Osteocyte (in vitro differentiated cells): ENCODE measurements around the gene CACNA1C. TPM values are rescaled to one million over a fixed set of nuclear protein-coding genes. Genes with fewer than 3 reads are reported as not detected.

Source experiments
- DNase-seq: peaks from one replicate; pipeline ENCODE4 v3.0.0; 2021; ENCODE audit warnings: mixed read lengths; ENCODE audit not compliant: unreplicated experiment; ENCODE audit errors: extremely low spot score
- H3K27ac Mint-ChIP-seq: one replicate; pipeline ENCODE4 v1.8.0; 2021; ENCODE audit warnings: mild to moderate bottlenecking, mixed read lengths; ENCODE audit not compliant: unreplicated experiment
- H3K27me3 Mint-ChIP-seq: one replicate; pipeline ENCODE4 v1.8.0; 2021; ENCODE audit warnings: mixed read lengths; ENCODE audit not compliant: unreplicated experiment
- H3K36me3 Mint-ChIP-seq: one replicate; pipeline ENCODE4 v1.8.0; 2021; ENCODE audit warnings: mixed read lengths; ENCODE audit not compliant: unreplicated experiment
- H3K4me1 Mint-ChIP-seq: one replicate; pipeline ENCODE4 v1.8.0; 2021; ENCODE audit warnings: mixed read lengths; ENCODE audit not compliant: unreplicated experiment
- H3K4me3 Mint-ChIP-seq: one replicate; pipeline ENCODE4 v1.8.0; 2021; ENCODE audit warnings: mild to moderate bottlenecking, moderate library complexity, mixed read lengths; ENCODE audit not compliant: unreplicated experiment
- H3K9me3 Mint-ChIP-seq: one replicate; pipeline ENCODE4 v1.8.0; 2021; ENCODE audit warnings: mixed read lengths; ENCODE audit not compliant: unreplicated experiment
- CTCF ChIP-seq: fragments of 200-600 bp; sonication (generic); IDR thresholded peaks from 2 replicates; pipeline ENCODE4 v1.5.0; 2021; ENCODE audit warnings: antibody characterized with exemption, mild to moderate bottlenecking, moderate library complexity
- total RNA-seq: library from RNA; stranded (reverse); gene quantifications from 2 replicates; pipeline ENCODE4 v1.2.1, GENCODE V29; 2021

Gene CACNA1C
- total RNA-seq, 1 donor from 2014 or later: 67.4 TPM

- Mint-ChIP-seq H3K36me3 (no peaks in the 10 kb centered on the region), H3K4me1 (peaks cover under 1% of the 10 kb centered on the region), H3K27ac (no peak overlapping the region), H3K4me3 (no peak overlapping the region), H3K9me3 (no peaks in the 10 kb centered on the region), H3K27me3 (peaks cover 19% of the 10 kb centered on the region)
- no peak for TF ChIP-seq CTCF
- DNase-seq: no peak
Measured at GRCh38 chr12:2009623-2010022, 43.2 kb upstream of the CACNA1C start.

DNA sequence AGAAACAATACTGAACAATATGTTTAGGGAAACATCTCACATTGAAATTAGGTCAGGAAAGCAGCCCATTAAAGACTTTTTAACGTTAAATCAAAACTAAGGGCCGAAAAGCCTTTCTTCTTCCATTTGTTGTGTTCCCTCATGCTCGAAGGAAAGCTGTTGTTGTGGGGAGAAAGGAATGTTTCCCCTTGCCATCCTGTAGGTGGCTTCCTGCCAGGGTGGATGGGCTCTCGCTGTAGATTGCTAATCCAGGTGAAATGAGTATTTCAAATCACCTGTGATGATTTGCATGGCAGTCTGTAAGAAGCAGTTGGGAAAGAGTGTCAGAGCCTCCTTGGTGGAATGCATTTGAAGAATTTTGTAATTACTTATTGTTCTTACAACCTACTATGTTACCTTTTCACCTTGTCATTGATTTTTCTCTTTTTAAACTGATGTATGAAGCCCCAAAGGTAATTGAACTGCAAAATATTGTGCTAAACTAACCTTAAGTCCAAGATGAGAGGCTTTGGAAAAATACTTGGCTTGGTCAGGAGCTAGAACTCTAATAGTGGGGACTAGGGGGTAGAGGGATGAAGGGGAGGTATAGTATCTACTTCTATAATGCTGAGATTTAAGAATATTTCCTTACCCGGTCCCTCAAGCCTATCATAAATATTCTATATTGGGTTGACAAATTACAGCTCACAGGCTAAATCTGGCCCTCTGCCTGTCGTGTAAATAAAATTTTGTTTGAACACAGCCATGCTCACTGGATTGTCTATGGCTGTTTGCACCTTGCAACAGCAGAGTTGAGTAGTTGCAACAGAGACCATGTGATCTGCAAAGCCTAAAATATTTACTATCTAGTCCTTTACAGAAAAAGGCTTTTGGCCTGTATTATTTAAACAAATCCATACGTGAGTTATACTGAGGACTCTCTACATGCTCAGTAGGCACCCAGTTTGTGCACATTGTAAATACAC is 40.9 kb upstream of the CACNA1C start:
- H3K27me3 Mint-ChIP-seq: peaks cover 29% of the 10 kb centered on the region
- no peak overlapping the region for H3K4me3 Mint-ChIP-seq
- no peak for TF ChIP-seq CTCF
- no peaks in the 10 kb centered on the region for H3K9me3 Mint-ChIP-seq
- H3K4me1 Mint-ChIP-seq: no peaks in the 10 kb centered on the region
- H3K36me3 Mint-ChIP-seq: no peaks in the 10 kb centered on the region
- H3K27ac Mint-ChIP-seq: no peak overlapping the region
- DNase-seq: no peak

DNA sequence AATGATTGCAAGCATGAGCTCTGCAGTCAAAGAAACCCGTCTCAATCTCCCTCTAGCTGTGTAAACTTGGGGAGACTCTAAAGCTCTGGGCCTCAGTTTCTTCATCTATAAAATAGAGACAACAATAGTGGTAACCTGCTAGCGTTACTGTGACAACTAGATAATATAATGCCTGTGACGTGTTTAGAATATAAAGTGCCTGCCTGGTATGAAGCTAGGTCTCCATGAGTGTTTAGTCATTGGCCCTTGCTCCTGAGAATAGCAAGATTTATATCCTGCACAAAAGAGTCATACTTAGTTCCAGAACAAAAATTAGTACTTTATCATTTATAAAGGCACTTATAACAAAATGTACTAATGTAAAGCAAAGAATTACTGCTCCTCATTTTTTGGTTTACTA is 39.7 kb upstream of the CACNA1C start:
- Mint-ChIP-seq H3K36me3 (no peaks in the 10 kb centered on the region), H3K9me3 (no peaks in the 10 kb centered on the region), H3K4me3 (no peak overlapping the region), H3K4me1 (no peaks in the 10 kb centered on the region), H3K27ac (no peak overlapping the region), H3K27me3 (peaks cover 40% of the 10 kb centered on the region)
- no peak for TF ChIP-seq CTCF
- no peak for DNase-seq

- Mint-ChIP-seq H3K4me3 (no peak overlapping the region), H3K36me3 (no peaks in the 10 kb centered on the region), H3K4me1 (no peaks in the 10 kb centered on the region), H3K9me3 (no peaks in the 10 kb centered on the region), H3K27me3 (peaks cover 43% of the 10 kb centered on the region), H3K27ac (no peak overlapping the region)
- no peak for TF ChIP-seq CTCF
- DNase-seq: no peak
Measured at GRCh38 chr12:2013527-2014223, 39.1 kb upstream of the CACNA1C start.

DNA sequence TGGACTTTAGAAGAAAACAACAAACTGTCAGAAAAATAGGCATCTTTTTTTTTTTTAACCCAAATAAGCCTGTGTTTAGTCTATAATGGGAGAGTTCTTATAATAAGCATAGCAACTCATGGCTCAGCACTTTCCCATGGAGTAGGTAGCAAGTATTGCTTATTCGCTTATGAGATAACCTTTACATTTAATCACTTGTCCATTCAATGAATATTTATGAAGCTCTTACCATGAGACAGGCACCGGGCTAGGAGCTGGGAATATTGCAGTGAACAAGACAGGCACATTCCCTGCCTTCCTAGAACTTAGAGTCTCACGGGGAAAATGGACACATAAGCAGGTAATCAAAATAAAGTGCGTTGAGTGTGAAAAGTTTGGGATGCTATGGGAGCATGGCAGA is 38.6 kb upstream of the CACNA1C start:
- no peak overlapping the region for H3K4me3 Mint-ChIP-seq
- no peak for TF ChIP-seq CTCF
- H3K27me3 Mint-ChIP-seq: peaks cover 47% of the 10 kb centered on the region
- H3K9me3 Mint-ChIP-seq: no peaks in the 10 kb centered on the region
- H3K4me1 Mint-ChIP-seq: no peaks in the 10 kb centered on the region
- no peak for DNase-seq
- H3K36me3 Mint-ChIP-seq: no peaks in the 10 kb centered on the region
- no peak overlapping the region for H3K27ac Mint-ChIP-seq
